NCI-H1048 (cell line): Measurements from ENCODE around the gene PLEKHG2.
A peak's percentile ranks its signal among the peaks of the same experiment; 100 is the strongest.

Source experiments
- DNase-seq: peaks from one replicate; lab custom pipeline; 2025; lab: John Stamatoyannopoulos, UW

Gene PLEKHG2

DNA sequence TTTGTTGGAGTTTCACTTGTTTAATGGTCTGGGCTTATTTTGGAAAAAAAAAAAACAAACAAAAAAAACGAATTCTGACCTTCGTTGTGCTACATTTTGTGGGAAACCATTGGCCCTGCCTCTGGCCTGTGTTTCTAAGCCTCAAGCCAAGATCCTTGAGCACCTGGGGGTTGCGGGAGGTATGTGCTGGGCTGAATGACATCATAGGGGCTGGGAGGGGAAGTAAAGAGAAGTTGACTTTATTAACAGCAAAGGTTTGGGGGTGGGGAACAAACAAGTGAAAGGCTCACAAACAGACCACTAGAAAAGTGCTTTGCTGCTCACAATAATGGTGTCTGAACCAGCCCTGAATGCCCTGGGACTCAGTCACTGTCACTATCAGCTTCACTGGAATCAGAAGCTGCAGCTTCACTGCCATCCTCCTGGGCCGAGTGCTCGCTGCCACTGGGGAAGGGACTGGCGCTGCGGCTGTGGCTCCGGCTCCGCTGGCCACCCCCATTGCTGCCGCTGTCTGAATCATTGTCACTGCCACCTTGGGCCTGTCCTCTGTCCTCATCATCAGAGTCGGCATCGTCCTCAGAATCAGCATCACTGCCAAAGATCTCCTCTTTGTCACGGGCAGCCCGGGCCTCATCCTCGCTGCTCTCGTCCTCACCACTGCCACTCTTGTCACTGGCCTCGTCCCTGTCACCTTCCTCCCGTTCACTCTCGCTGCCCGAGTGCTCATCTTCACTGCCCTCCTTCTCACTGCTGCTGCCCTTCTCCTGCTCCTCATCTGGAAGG, 26.6 kb upstream of the PLEKHG2 start:
- DNase-seq = no peak

- no peak for DNase-seq
These were observed 25.9 kb upstream of the PLEKHG2 start for GRCh38 chr19:39386557-39386956.

DNA sequence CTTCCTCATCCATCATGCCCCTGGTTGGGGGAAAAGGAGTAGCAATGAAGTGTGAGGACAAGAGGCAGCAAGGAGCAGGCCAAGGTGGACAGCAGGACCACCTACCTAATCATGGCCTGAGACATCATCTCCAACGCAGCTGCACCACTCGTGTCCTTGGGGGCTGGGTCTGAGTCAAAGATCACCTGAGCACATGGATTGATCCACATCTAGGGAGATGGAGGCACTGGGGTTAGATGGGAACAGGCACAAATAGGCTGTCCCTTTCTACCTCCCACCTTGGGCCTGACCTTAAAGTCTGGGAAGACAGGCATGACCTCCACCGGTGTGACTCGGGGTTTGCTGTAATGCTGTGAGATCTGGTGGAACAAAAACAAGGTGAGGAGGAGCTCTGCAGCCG, 23.8 kb upstream of the PLEKHG2 start:
- DNase-seq = no peak

DNA sequence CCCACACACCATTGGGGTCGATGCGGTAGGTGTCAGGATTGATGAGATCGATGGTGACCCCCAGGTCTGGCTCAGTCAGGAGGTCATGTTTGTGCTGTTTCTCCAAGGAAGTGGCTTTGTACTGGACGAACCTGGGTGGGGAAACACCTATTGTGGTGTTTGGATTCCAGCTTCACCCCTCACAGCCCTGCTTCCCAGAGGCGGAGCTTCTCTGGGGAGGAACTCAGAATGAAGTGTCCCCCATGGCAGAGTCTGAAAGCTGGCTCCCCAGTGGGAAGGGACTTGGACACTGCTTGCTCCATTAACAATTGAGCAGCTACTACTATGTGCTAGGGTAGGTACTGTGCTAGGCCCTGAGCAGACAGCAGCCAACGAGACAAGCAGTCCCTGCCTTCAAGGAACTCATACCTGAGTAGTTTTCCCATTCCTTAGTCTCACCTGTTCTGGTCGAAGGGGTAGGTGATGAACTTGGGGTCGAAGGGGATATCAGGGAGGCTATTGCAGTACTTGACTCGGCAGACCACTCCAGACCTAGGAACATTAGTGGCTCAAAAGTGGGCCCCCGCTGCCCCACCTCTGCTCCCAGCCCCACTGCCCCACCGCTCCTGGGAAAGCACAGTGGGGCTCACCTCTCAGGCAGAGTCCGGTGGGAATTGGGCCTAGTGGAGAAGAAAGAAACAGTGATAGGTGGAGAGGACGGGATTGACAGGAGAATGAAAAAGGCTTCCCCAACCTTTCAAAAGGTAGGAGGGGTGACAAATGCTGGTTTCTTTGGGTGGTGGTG, 22.6 kb upstream of the PLEKHG2 start:
- no peak for DNase-seq

- no peak for DNase-seq
These were observed 22.1 kb upstream of the PLEKHG2 start for GRCh38 chr19:39390451-39390750.

- DNase-seq = peak; percentile 95
These were observed 21.6 kb upstream of the PLEKHG2 start, which contains the start of the genes MED29 and PAF1 for GRCh38 chr19:39390751-39391437. TSS of gene MED29 (plus strand) at chr19:39391378. CDS start at chr19:39391423, 45 bp downstream. TSS of gene PAF1 (minus strand) at chr19:39391106. CDS start at chr19:39390864, 242 bp downstream.

DNA sequence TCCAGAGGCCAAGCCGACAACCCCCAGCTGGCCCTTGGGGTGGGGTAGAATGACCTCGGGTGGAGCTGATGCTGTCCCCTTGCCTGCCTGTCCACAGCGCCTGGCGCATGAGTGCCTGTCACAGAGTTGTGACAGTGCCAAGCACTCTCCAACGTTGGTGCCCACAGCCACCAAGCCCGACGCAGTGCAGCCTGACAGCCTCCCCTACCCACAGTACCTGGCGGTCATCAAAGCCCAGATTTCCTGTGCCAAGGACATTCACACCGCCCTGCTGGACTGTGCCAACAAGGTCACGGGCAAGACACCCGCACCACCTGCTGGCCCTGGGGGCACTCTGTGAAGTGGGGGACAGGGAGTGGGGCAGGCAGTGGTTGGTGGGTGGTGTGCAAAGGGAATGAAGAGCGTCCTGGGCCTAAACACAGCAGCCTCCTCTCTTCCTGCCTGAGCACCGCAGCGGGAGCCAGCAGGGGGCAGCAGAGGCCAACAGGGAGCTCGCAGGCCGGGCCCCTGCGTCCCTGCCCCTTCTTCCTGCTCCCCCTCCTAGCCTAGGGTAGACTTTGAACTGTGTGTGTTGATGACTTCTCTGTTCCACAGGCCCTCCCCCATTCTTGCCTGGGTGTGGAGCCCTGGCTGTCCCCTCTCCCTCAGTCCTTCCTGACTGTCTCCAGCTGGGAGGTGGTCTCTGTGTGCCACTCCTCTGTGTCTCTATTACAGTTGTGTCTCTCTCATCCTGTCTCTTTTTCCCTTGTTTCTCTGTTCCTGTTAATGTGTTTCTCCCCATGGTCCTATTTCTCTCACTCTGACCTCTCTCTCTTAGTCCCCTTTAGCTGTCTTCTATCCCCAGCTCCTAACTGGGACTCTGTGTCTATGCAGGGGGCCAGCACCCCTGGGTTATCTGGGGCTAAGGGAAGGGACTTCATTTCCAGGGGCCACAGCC, 14.8 kb upstream of the PLEKHG2 start:
- peak; percentile 73 for DNase-seq

DNA sequence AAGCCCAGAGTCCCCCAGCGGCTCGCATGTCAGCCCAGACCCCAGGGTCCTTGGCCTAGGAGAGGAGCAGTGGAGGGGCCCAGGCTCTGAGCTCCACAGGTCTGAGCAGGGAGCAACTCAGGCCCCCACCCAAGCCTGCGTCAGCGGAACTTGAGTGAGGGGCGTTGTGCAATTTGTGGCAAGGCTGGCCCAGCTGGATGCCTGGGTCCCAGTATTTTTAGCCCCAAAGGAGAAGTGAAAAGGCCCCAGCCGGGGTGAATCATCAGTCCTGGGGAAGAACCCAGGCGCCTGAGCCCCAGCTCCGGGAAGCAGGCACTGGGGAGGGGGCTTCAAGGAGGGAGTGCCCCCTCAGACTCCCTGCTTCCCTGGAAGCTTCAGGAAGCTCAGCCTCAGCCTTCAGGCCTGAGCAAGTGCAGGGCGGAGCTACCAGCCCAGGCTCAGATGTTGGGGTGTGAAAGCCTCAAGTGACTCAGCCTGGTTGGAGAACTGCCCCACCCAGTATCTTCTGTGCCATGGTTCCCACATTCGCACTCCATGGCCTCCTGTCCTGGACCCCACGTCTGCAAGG, 14.1 kb upstream of the PLEKHG2 start:
- no peak for DNase-seq

- DNase-seq = no peak
These were observed 12.8 kb upstream of the PLEKHG2 start for GRCh38 chr19:39399668-39400050.

GRCh38 chr19:39400061-39400460, 12.4 kb upstream of the PLEKHG2 start:
- no peak for DNase-seq

DNA sequence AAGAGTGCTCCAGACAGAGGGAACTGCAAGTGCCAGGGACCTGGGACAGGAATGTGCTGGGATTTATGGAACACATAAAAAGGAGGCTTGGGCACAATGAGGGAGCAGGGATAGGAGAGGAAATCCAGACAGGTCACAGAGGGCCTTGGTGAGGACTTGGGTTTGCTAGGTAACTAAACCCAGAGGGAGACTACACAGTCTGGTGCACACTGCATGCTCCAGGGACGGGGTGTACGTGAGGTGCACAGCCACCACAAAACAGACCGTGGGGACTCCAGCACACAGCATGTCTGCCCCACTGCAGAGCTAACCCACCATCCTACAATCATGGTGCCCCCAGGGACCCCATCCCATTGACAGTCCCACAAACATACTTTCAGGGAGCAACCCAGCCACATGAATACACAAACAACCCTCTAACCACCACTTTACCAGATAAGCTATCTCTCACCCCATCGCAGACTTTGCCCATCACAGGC, 11.4 kb upstream of the PLEKHG2 start:
- DNase-seq = no peak

- no peak for DNase-seq
These were observed 10.7 kb upstream of the PLEKHG2 start for GRCh38 chr19:39401549-39402345.

DNA sequence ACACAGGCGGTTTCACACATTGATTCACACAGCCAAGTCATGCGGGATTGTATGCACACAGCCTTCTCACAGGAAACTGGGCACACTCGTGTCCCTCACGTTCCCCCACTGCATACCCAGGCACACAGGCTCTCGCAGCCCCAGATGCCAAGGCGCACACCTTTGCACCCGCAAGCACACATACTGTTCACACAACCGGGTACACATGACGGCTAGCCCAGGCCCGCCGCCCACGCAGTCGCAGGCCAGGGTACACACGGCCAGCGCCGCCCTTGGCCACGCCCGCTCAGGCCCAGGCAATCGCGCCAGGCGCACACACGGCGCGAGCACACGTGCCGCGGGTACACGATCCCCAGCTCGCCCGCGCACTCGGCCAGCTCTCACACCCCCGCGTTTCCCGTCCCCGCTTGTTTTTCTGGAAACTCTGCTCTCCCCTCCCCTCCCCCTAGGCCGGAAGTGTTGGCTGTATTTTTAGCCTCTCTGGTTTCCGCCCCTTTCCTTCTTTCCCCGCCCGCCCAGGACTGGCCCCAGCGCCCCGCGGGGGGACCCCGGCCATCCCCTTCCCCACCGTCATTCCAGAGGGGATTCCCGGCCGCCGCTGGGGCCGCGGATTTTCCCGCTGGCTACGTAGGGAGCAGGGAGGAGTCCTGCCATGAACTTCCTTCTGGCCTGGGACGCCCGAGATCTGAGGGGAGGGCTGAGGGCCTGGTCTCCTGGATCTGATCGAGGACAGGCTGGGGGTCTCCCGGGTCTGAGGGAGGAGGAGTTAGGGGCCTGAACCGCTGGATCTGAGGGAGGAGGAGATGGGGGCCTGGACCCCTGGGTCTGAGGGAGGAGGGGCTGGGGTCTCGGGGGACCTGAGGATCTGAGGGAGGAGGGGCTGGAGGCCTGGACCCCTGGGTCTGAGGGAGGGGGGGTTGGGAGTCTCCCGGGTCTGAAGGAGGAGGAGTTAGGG, 9.8 kb upstream of the PLEKHG2 start:
- DNase-seq = no peak

GRCh38 chr19:39403331-39404312, 8.8 kb upstream of the PLEKHG2 start:
- DNase-seq = no peak

GRCh38 chr19:39405261-39405957, 7.1 kb upstream of the PLEKHG2 start:
- no peak for DNase-seq

- no peak for DNase-seq
These were observed 6.4 kb upstream of the PLEKHG2 start for GRCh38 chr19:39405958-39406655.
